DND-41 (cell line): ENCODE results near the gene GOSR1.
"Not testable (repeated sequence)": the region's sequence is repeated elsewhere in the genome, so short reads cannot be mapped to it uniquely, and the experiment has no call there.

Experiments
- ATAC-seq: fragments of 200-7000 bp; cut with Tn5 transposase; 3 replicates; pipeline ENCODE4 v1.9.1; 2021; ENCODE audit warnings: low read depth; ENCODE audit not compliant: insufficient read depth
- DNase-seq: peaks from one replicate; pipeline ENCODE4 v3.0.0-alpha.2; 2020
- H2AFZ ChIP-seq: 2 replicates; pipeline ENCODE4 v1.6.0; 2012; ENCODE audit warnings: low read depth, low read length
- H3K27ac ChIP-seq: 2 replicates; pipeline ENCODE4 v1.5.1; 2012; ENCODE audit warnings: low read length, inconsistent platforms
- H3K27me3 ChIP-seq: fragments of 200-600 bp; sonication (generic); 2 replicates; pipeline ENCODE4 v1.6.0; 2012; ENCODE audit warnings: low read length, mild to moderate bottlenecking, inconsistent platforms; ENCODE audit not compliant: insufficient read depth, poor library complexity
- H3K36me3 ChIP-seq: 2 replicates; pipeline ENCODE4 v1.5.1; 2012; ENCODE audit warnings: low read length, inconsistent platforms; ENCODE audit not compliant: insufficient read depth
- H3K4me1 ChIP-seq: 2 replicates; pipeline ENCODE4 v1.5.1; 2012; ENCODE audit warnings: mild to moderate bottlenecking, low read length; ENCODE audit not compliant: insufficient read depth
- H3K4me2 ChIP-seq: 2 replicates; pipeline ENCODE4 v1.6.0; 2012; ENCODE audit warnings: mild to moderate bottlenecking, moderate library complexity, low read length, inconsistent platforms; ENCODE audit not compliant: insufficient read depth
- H3K4me3 ChIP-seq, 2 experiments: fragments of 200-600 bp in 1 of 2; shearing (Covaris generic) in 1 of 2; 2 replicates each; pipeline ENCODE4 v1.5.1; 2012 to 2016; ENCODE audit warnings: inconsistent platforms in 2 of 2, low read length in 2 of 2, mild to moderate bottlenecking in 2 of 2, low read depth in 1 of 2, moderate library complexity in 1 of 2
- H3K79me2 ChIP-seq: 2 replicates; pipeline ENCODE4 v1.6.0; 2012; ENCODE audit warnings: low read length, inconsistent platforms; ENCODE audit not compliant: insufficient read depth
- H3K9ac ChIP-seq: 2 replicates; pipeline ENCODE4 v1.6.0; 2012; ENCODE audit warnings: low read depth, mild to moderate bottlenecking, inconsistent platforms, low read length, moderate library complexity
- H3K9me3 ChIP-seq: 2 replicates; pipeline ENCODE4 v1.5.1; 2012; ENCODE audit warnings: low read length, moderate library complexity, mild to moderate bottlenecking, inconsistent platforms; ENCODE audit not compliant: insufficient read depth, severe bottlenecking
- H4K20me1 ChIP-seq: 2 replicates; pipeline ENCODE4 v1.6.0; 2012; ENCODE audit warnings: low read length; ENCODE audit not compliant: insufficient read depth
- CTCF ChIP-seq: IDR thresholded peaks from 2 replicates; pipeline ENCODE4 v1.5.1; 2012; ENCODE audit warnings: borderline replicate concordance, low read length, moderate library complexity, mild to moderate bottlenecking; ENCODE audit not compliant: poor library complexity, severe bottlenecking; ENCODE audit errors: extremely low read depth
- EZH2 ChIP-seq: IDR thresholded peaks from 3 replicates; pipeline ENCODE4 v1.6.1; 2012; ENCODE audit warnings: borderline replicate concordance, low read depth, mild to moderate bottlenecking, moderate library complexity, low read length, inconsistent platforms; ENCODE audit not compliant: severe bottlenecking

Gene GOSR1

DNA sequence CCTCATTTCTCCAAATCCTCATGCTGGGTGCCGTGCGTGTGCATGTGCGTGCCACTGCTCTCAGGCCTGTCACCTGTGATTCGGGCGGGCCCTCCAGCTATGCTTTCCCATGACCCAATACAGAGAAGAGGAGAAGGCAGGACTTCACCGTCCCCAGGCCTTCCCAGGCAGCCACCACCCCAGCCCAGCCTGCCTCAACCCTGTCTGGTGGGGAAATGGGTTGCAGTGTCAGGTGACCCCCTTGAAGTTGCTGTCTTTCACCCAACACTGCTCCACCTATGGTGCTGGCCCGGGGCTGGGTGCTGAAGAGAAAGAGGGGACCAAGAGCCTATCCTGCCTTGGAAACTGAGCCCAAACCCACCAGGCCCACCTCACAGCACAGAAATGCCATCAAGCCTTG, 94.7 kb downstream of the GOSR1 start:
- H2AFZ ChIP-seq: no peak overlapping the region
- no peaks in the 10 kb centered on the region; the same call in 1 of the 2 replicates for H4K20me1 ChIP-seq
- H3K79me2 ChIP-seq: no peaks in the 10 kb centered on the region
- ATAC-seq (no peak), DNase-seq (no peak)
- H3K9me3 ChIP-seq: no peaks in the 10 kb centered on the region
- H3K4me1 ChIP-seq: no peaks in the 10 kb centered on the region
- H3K9ac ChIP-seq: no peak overlapping the region
- H3K4me2 ChIP-seq: no peak overlapping the region
- H3K27me3 ChIP-seq: peaks cover 4% of the 10 kb centered on the region
- no peak overlapping the region for H3K27ac ChIP-seq
- no peaks in the 10 kb centered on the region for H3K36me3 ChIP-seq
- TF ChIP-seq EZH2 (no peak), CTCF (no peak)
- no peak overlapping the region for H3K4me3 ChIP-seq

GRCh38 chr17:30572651-30573554, 95.7 kb downstream of the GOSR1 start:
- H3K4me3 ChIP-seq, H3K36me3 ChIP-seq, ATAC-seq, H4K20me1 ChIP-seq, H3K4me1 ChIP-seq, H3K79me2 ChIP-seq, H3K27ac ChIP-seq, H3K9me3 ChIP-seq, H3K9ac ChIP-seq, H3K4me2 ChIP-seq, H3K27me3 ChIP-seq, DNase-seq, H2AFZ ChIP-seq: not testable (repeated sequence)

- H3K27ac ChIP-seq: no peak overlapping the region
- no peak overlapping the region for H3K4me3 ChIP-seq
- no peak for ATAC-seq
- H3K4me2 ChIP-seq: no peak overlapping the region
- H3K9ac ChIP-seq: no peak overlapping the region
- H3K36me3 ChIP-seq: no peaks in the 10 kb centered on the region
- H3K9me3 ChIP-seq: no peaks in the 10 kb centered on the region
- DNase-seq: no peak
- H3K4me1 ChIP-seq: no peaks in the 10 kb centered on the region
- no peak overlapping the region for H2AFZ ChIP-seq
- TF ChIP-seq CTCF: no peak
- TF ChIP-seq EZH2: no peak
- no peaks in the 10 kb centered on the region; the same call in 1 of the 2 replicates for H4K20me1 ChIP-seq
- no peaks in the 10 kb centered on the region for H3K79me2 ChIP-seq
- no peaks in the 10 kb centered on the region for H3K27me3 ChIP-seq
Observed at GRCh38 chr17:30573603-30574175, 96.5 kb downstream of the GOSR1 start.

- DNase-seq, H3K9me3 ChIP-seq, H3K4me2 ChIP-seq, H3K4me3 ChIP-seq, H3K9ac ChIP-seq, H3K27ac ChIP-seq, H4K20me1 ChIP-seq, H3K27me3 ChIP-seq, H3K79me2 ChIP-seq, H2AFZ ChIP-seq, H3K36me3 ChIP-seq, H3K4me1 ChIP-seq, ATAC-seq: not testable (repeated sequence)
Observed at GRCh38 chr17:30574309-30574708, 97.1 kb downstream of the GOSR1 start.

GRCh38 chr17:30574806-30575205, 97.6 kb downstream of the GOSR1 start:
- H3K9ac ChIP-seq, H3K4me2 ChIP-seq, H3K4me3 ChIP-seq, H3K27ac ChIP-seq, H3K27me3 ChIP-seq, H3K79me2 ChIP-seq, ATAC-seq, H3K36me3 ChIP-seq, H4K20me1 ChIP-seq, H2AFZ ChIP-seq, H3K4me1 ChIP-seq, H3K9me3 ChIP-seq, DNase-seq: not testable (repeated sequence)

DNA sequence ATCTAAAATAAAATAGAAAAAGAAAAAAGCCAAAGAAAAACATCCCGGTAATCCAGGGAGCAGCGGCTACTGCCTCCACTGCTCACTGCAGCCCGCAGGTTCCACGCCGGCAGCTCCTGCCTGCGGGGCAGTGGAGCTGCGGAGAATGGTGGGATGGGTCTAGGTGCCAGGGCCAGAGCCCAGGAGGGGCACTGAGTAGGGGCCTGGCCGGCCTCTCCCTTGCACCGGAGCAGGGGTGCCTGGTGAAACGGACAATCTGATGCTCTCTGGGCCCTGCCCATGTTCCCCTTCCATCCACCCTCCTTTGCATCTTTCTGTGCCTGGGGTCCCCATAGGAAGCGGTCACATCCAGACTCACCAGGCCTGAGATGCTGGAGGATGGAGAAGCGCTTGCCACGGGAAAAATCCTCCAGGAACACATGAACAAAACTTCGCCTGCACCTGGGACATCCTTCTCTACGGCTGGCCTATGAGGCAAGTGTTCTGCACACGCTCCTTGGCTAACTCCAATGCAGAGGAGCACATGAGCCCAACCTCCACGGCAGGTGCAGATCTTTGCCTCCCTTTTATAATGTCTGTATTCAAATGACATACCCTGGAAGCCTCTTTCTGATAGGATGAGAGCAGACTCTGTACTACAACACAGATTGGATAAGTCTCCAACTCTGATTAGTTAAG, 98.6 kb downstream of the GOSR1 start:
- not testable (repeated sequence) for H3K4me2 ChIP-seq, H3K9me3 ChIP-seq, H3K4me3 ChIP-seq, ATAC-seq, H3K9ac ChIP-seq, H3K27ac ChIP-seq, H3K4me1 ChIP-seq, H3K27me3 ChIP-seq, H2AFZ ChIP-seq, DNase-seq, H3K79me2 ChIP-seq, H4K20me1 ChIP-seq, H3K36me3 ChIP-seq
